ENCODE results near the gene NRG3.
"Not testable (repeated sequence)": the region's sequence is repeated elsewhere in the genome, so short reads cannot be mapped to it uniquely, and the experiment has no call there.

NRG3 gene

DNA sequence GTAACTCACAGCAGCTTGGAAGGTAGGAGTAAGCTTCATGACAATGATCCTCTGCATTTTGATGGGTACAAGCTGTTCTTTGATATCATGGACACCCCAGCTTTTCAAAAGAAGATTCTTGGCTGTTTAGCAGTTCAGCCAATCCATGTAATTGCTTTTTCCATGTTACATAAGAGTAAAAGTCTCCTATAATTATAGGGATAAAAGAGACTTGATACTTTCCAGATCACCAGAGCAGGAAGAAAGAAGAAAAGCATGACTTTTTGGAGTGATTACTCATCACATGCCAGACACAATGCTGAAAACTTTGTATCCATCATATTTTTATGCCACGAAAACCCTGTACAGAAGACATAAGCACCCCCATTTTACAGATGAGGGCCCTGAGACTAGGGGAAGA lies 1049.7 kb downstream of the NRG3 start:
- DNase-seq (ENCODE audit: low spot score in 2 of 2) (no peak), ATAC-seq (no peak)
- Mint-ChIP-seq H3K27ac (no peak overlapping the region), H3K4me1 (no peaks in the 10 kb centered on the region), H3K4me3 (no peak overlapping the region), H3K9me3 (peaks cover 22% of the 10 kb centered on the region), H3K36me3 (no peaks in the 10 kb centered on the region)

- Mint-ChIP-seq H3K4me3 (no peak overlapping the region), H3K36me3 (no peaks in the 10 kb centered on the region), H3K9me3 (peaks cover 20% of the 10 kb centered on the region), H3K4me1 (no peaks in the 10 kb centered on the region), H3K27ac (no peak overlapping the region)
- DNase-seq (ENCODE audit: low spot score in 2 of 2) (no peak), ATAC-seq (no peak)
Observed at GRCh38 chr10:82925547-82925946, 1050.6 kb downstream of the NRG3 start.

- DNase-seq (ENCODE audit: low spot score in 2 of 2) (no peak), ATAC-seq (no peak)
- Mint-ChIP-seq H3K27ac (no peak overlapping the region), H3K4me3 (no peak overlapping the region), H3K9me3 (peaks cover 27% of the 10 kb centered on the region), H3K36me3 (no peaks in the 10 kb centered on the region), H3K4me1 (no peaks in the 10 kb centered on the region)
Observed at GRCh38 chr10:82932451-82932850, 1057.5 kb downstream of the NRG3 start.

- Mint-ChIP-seq H3K4me1 (no peaks in the 10 kb centered on the region), H3K27ac (no peak overlapping the region), H3K36me3 (no peaks in the 10 kb centered on the region), H3K4me3 (no peak overlapping the region), H3K9me3 (peaks cover 24% of the 10 kb centered on the region)
- DNase-seq (ENCODE audit: low spot score in 2 of 2) (no peak), ATAC-seq (no peak)
Observed at GRCh38 chr10:82934429-82934828, 1059.4 kb downstream of the NRG3 start.

DNA sequence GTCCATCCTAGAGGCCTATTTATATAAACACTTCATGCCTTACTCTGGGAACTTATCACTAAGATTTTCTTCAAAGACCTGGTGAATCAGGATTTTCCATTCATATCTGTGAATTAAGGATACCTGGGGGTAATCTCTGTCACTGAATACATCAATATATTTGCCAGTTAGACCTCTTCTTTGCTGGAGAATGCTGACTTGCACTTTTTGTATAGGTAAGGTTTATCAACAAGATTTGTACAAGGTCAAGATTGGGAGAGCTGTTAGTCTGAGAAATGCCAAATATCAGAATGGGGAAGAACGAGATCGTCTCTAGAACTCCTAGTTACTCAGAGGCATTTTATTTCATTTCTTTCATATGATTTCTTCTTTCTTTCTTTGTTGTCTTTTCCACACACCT lies 1060.0 kb downstream of the NRG3 start:
- Mint-ChIP-seq H3K36me3 (no peaks in the 10 kb centered on the region), H3K27ac (no peak overlapping the region), H3K9me3 (peaks cover 22% of the 10 kb centered on the region), H3K4me3 (no peak overlapping the region), H3K4me1 (no peaks in the 10 kb centered on the region)
- DNase-seq (ENCODE audit: low spot score in 2 of 2) (no peak), ATAC-seq (no peak)

GRCh38 chr10:82938331-82938730 lies 1063.3 kb downstream of the NRG3 start:
- Mint-ChIP-seq H3K4me1 (no peaks in the 10 kb centered on the region), H3K27ac (no peak overlapping the region), H3K9me3 (peaks cover 20% of the 10 kb centered on the region), H3K36me3 (no peaks in the 10 kb centered on the region), H3K4me3 (no peak overlapping the region)
- no peak for ATAC-seq
- no peak for DNase-seq (ENCODE audit: low spot score in 2 of 2)

DNA sequence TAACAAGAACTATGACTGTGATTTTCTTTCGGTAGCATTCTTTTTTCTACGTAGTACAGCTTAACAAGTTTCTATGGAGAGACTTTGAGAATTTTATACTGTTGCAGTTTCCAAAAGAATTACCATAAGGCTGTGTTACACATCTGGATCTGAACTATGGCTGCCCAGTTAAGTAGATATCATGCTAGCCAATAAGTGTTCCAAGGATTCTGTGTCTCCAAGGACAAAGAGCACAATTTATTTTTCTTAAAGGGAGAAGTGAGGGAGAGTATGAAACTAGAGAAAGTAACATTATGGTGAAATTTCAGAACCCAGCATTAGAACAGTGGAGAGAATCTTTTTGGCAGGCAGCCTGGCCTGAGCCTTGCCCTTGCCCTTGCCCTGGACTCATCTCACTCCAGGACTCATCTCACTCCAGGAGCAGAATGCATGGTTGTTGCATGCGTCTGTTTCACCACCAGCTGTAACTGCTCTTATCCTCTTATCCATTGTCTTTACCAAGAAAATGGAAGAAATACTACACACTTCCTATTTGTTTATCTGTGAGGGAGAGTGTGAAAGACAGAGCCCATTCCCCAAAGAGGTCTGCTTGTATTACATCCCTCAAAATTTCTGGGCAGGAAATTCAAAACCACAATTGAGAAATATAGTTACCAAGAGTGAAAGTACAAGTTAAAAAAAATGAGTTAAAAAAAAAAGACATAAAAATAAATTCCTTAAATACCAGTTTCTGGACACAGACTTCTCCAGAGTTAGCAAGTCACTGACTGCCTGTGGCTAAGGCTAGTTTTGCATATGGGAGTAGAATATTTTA lies 1067.5 kb downstream of the NRG3 start:
- ATAC-seq, result no peak
- no peaks in the 10 kb centered on the region for H3K36me3 Mint-ChIP-seq
- H3K4me3 Mint-ChIP-seq, result no peak overlapping the region
- peaks cover 13% of the 10 kb centered on the region for H3K9me3 Mint-ChIP-seq
- H3K4me1 Mint-ChIP-seq, result no peaks in the 10 kb centered on the region
- H3K27ac Mint-ChIP-seq, result no peak overlapping the region
- DNase-seq (ENCODE audit: low spot score in 2 of 2), result no peak

- Mint-ChIP-seq H3K36me3 (no peaks in the 10 kb centered on the region), H3K4me3 (no peak overlapping the region), H3K27ac (no peak overlapping the region), H3K9me3 (peaks cover 13% of the 10 kb centered on the region), H3K4me1 (no peaks in the 10 kb centered on the region)
- DNase-seq (ENCODE audit: low spot score in 2 of 2), result no peak
- no peak for ATAC-seq
Observed at GRCh38 chr10:82943142-82943541, 1068.1 kb downstream of the NRG3 start.

DNA sequence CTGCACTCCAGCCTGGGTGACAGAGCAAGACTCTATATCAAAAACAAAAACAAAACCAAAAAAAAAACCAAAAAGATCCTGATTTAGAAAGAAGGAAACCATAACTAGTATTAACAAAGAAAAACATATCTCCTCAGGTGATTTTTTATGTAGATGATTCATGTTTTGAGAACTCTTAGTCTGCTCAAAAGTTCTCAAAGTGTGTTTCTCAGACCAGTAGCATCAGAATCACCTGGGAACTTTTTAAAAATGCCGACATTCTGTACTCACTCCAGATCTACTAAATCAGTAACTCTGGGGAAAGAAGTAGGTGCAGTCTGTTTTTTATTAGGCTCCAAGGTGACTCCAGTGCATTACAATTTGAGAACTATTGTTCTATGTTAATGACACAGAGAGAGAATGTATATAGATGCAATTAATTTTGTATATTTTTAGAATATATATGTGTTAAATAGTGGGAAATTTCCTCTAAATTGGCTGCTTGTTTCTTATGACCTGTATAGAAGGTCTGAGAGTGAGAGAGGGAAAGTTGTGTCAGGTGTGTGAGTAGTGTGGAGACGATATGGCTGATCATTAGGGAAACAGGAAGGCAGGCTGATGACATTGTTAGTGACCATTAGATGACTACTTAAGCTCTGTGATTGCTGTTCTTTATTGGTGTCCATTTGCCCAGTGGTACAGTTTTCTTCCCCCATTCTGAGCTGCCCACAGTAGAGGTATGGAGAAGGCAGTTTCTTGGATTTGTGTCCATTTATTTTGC lies 1075.0 kb downstream of the NRG3 start:
- no peaks in the 10 kb centered on the region for H3K36me3 Mint-ChIP-seq
- no peak overlapping the region for H3K4me3 Mint-ChIP-seq
- peaks cover 15% of the 10 kb centered on the region for H3K9me3 Mint-ChIP-seq
- no peaks in the 10 kb centered on the region for H3K4me1 Mint-ChIP-seq
- no peak overlapping the region for H3K27ac Mint-ChIP-seq
- no peak for DNase-seq (ENCODE audit: low spot score in 2 of 2)
- no peak for ATAC-seq

GRCh38 chr10:82953331-82953730 lies 1078.3 kb downstream of the NRG3 start:
- Mint-ChIP-seq H3K9me3 (peaks cover 15% of the 10 kb centered on the region), H3K27ac (no peak overlapping the region), H3K4me1 (no peaks in the 10 kb centered on the region), H3K36me3 (no peaks in the 10 kb centered on the region), H3K4me3 (no peak overlapping the region)
- ATAC-seq, result no peak
- no peak for DNase-seq (ENCODE audit: low spot score in 2 of 2)

DNA sequence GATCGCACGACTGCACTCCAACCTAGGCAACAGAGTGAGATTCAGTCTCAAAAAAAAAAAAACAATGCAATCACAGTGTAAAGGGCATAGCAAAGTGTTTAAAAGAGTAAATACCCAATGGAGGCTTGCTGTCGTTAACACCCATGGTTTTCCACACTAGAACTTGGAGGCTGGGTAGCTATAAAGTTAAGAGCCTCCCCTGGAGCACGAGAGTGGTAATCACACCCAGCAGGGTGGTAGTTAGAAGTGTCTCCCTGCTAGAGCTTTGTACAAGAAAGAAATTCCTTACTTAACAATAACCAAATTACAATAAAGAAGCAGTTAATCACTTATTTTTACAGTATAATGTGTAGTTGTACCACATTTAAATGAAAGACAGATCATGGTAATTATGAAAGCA lies 1078.9 kb downstream of the NRG3 start:
- DNase-seq (ENCODE audit: low spot score in 2 of 2) (no peak), ATAC-seq (no peak)
- no peak overlapping the region for H3K27ac Mint-ChIP-seq
- H3K4me3 Mint-ChIP-seq, result no peak overlapping the region
- H3K36me3 Mint-ChIP-seq, result no peaks in the 10 kb centered on the region
- no peaks in the 10 kb centered on the region for H3K4me1 Mint-ChIP-seq
- peaks cover 15% of the 10 kb centered on the region for H3K9me3 Mint-ChIP-seq

- not testable (repeated sequence) for DNase-seq (ENCODE audit: low spot score in 2 of 2); H3K4me3 Mint-ChIP-seq; H3K27ac Mint-ChIP-seq; ATAC-seq; H3K36me3 Mint-ChIP-seq; H3K9me3 Mint-ChIP-seq; H3K4me1 Mint-ChIP-seq
Observed at GRCh38 chr10:82960421-82961060, 1085.5 kb downstream of the NRG3 start.

- Mint-ChIP-seq H3K27ac (no peak overlapping the region), H3K36me3 (no peaks in the 10 kb centered on the region), H3K4me1 (no peaks in the 10 kb centered on the region), H3K9me3 (peaks cover 6% of the 10 kb centered on the region), H3K4me3 (no peak overlapping the region)
- no peak for DNase-seq (ENCODE audit: low spot score in 2 of 2)
- ATAC-seq, result no peak
Observed at GRCh38 chr10:82961864-82962263, 1086.9 kb downstream of the NRG3 start.

DNA sequence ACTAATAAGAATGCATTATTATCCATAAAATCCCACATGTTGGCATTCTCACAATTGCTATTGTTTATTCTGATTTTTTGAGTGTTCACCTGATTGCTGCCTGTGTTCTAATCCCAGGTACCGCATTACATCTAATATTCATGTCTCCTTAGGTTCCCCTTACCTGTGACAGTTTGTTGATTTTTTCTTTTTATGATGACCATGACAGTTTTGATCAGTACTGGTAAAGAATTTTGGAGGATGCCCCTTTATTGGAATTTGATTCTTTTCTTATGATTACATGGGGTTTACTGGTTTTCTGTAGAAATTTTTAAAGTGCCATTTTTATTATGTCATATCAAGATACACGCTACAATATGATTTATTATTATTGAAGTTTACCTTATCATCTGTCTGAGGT lies 1091.1 kb downstream of the NRG3 start:
- Mint-ChIP-seq H3K4me1 (no peaks in the 10 kb centered on the region), H3K27ac (no peak overlapping the region)
- ATAC-seq, result no peak

GRCh38 chr10:82968533-82968932 lies 1093.5 kb downstream of the NRG3 start:
- no peak overlapping the region for H3K27ac Mint-ChIP-seq
- ATAC-seq (no peak), DNase-seq (ENCODE audit: low spot score in 2 of 2) (no peak)
- H3K36me3 Mint-ChIP-seq, result no peaks in the 10 kb centered on the region
- no peak overlapping the region for H3K4me3 Mint-ChIP-seq
- peaks cover 9% of the 10 kb centered on the region for H3K9me3 Mint-ChIP-seq
- no peaks in the 10 kb centered on the region for H3K4me1 Mint-ChIP-seq

More for the DNA sequence above, 1091.1 kb downstream of the NRG3 start:
- Mint-ChIP-seq H3K36me3 (no peaks in the 10 kb centered on the region), H3K4me3 (no peak overlapping the region), H3K9me3 (peaks cover 7% of the 10 kb centered on the region)
- no peak for DNase-seq (ENCODE audit: low spot score in 2 of 2)

- no peaks in the 10 kb centered on the region for H3K4me1 Mint-ChIP-seq
- no peaks in the 10 kb centered on the region for H3K36me3 Mint-ChIP-seq
- no peak for DNase-seq (ENCODE audit: low spot score in 2 of 2)
- H3K27ac Mint-ChIP-seq, result no peak overlapping the region
- no peak for ATAC-seq
- H3K4me3 Mint-ChIP-seq, result no peak overlapping the region
- peaks cover 7% of the 10 kb centered on the region for H3K9me3 Mint-ChIP-seq
Observed at GRCh38 chr10:82969405-82969804, 1094.4 kb downstream of the NRG3 start.
